Endothelial cell of umbilical vein (primary cell): ENCODE measurements around the gene SYNCRIP.

Experiments
- EZH2 ChIP-seq: IDR thresholded peaks from 2 replicates; pipeline ENCODE4 v1.6.1; 2012; ENCODE audit warnings: borderline replicate concordance, low read depth, mild to moderate bottlenecking, moderate library complexity, low read length, inconsistent platforms; ENCODE audit not compliant: severe bottlenecking
- GATA2 ChIP-seq: IDR thresholded peaks from 2 replicates; pipeline ENCODE4 v1.7.0; 2011; ENCODE audit warnings: low read depth, mild to moderate bottlenecking, moderate library complexity, mixed read lengths, low read length; ENCODE audit not compliant: insufficient read length, insufficient read depth
- JUN ChIP-seq: IDR thresholded peaks from 2 replicates; pipeline ENCODE4 v1.6.1; 2011; ENCODE audit warnings: borderline replicate concordance, low read depth; ENCODE audit not compliant: insufficient read length, insufficient read depth
- POLR2A ChIP-seq: IDR thresholded peaks from 2 replicates; pipeline ENCODE4 v1.6.1; 2012; ENCODE audit warnings: low read depth, mild to moderate bottlenecking, control low read depth, low read length
- POLR2AphosphoS5 ChIP-seq: IDR thresholded peaks from 2 replicates; pipeline ENCODE4 v1.6.1; 2012; ENCODE audit warnings: low read depth, mild to moderate bottlenecking, control low read depth, low read length, moderate library complexity; ENCODE audit not compliant: insufficient read depth
- TF ChIP-seq, protein P1 (sequence below), 2 donors: IDR thresholded peaks; 1 replicate in 1 of 2; 2 replicates in 1 of 2; pipeline ENCODE4 v1.5.1; 2011; ENCODE audit warnings: low read length in 2 of 2, mild to moderate bottlenecking in 2 of 2, moderate library complexity in 2 of 2, control low read depth in 1 of 2, inconsistent platforms in 1 of 2, low read depth in 1 of 2; ENCODE audit not compliant: insufficient read depth in 1 of 2; ENCODE audit errors: extremely low read depth in 1 of 2
- TF ChIP-seq, protein P2 (sequence below): IDR thresholded peaks from 2 replicates; pipeline ENCODE4 v1.6.1; 2011; ENCODE audit not compliant: insufficient read depth, insufficient read length

DNA sequence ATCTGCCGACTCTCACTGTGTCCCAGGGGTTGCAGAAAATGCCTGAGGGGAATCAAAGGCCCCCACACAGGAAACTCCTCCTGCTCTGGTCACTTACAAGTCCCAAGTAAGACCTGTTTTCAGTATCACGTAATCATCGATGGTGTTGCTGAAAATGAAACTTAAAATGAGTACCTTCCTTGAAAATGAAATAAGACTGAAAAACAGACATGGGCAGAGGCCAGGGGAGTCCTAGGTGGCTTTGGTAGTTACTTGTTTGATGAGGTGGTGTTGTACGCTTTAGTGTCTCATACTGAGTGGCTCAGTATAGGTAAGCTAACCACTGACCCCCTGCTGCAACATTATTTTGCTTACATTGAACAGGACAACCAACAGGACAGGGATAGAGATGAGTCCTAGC, 43.0 kb upstream of the SYNCRIP start:
- TF ChIP-seq, protein P1, sequence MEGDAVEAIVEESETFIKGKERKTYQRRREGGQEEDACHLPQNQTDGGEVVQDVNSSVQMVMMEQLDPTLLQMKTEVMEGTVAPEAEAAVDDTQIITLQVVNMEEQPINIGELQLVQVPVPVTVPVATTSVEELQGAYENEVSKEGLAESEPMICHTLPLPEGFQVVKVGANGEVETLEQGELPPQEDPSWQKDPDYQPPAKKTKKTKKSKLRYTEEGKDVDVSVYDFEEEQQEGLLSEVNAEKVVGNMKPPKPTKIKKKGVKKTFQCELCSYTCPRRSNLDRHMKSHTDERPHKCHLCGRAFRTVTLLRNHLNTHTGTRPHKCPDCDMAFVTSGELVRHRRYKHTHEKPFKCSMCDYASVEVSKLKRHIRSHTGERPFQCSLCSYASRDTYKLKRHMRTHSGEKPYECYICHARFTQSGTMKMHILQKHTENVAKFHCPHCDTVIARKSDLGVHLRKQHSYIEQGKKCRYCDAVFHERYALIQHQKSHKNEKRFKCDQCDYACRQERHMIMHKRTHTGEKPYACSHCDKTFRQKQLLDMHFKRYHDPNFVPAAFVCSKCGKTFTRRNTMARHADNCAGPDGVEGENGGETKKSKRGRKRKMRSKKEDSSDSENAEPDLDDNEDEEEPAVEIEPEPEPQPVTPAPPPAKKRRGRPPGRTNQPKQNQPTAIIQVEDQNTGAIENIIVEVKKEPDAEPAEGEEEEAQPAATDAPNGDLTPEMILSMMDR (IDR thresholded peaks at IDR 0.05; ENCODE audit: extremely low read depth in 1 of 2, insufficient read depth in 1 of 2, low read depth in 1 of 2, low read length in 2 of 2): no peak
- TF ChIP-seq POLR2AphosphoS5 (no peak), EZH2 (no peak), POLR2A (no peak), GATA2 (no peak), JUN (no peak)
- TF ChIP-seq, protein P2, sequence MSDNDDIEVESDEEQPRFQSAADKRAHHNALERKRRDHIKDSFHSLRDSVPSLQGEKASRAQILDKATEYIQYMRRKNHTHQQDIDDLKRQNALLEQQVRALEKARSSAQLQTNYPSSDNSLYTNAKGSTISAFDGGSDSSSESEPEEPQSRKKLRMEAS: no peak
